Coronary artery (tissue), 2 donors: ENCODE data around the gene MRPL43.

Source experiments
- DNase-seq: peaks from one replicate; pipeline ENCODE4 v3.0.0-alpha.2; 2017; ENCODE audit warnings: low spot score
- H3K27ac ChIP-seq, 2 donors: fragments of 200-600 bp; sonication (generic); one replicate each; pipeline ENCODE4 v1.5.1; 2016 to 2019
- H3K4me3 ChIP-seq: fragments of 200-600 bp; sonication (generic); 2 replicates; pipeline ENCODE4 v1.5.1; 2016; ENCODE audit warnings: mild to moderate bottlenecking, moderate library complexity
- TF ChIP-seq, protein P1 (sequence below): fragments of 200-600 bp; sonication (generic); IDR thresholded peaks from one replicate; pipeline ENCODE4 v1.5.1; 2019; ENCODE audit warnings: antibody characterized with exemption

The MRPL43 gene

DNA sequence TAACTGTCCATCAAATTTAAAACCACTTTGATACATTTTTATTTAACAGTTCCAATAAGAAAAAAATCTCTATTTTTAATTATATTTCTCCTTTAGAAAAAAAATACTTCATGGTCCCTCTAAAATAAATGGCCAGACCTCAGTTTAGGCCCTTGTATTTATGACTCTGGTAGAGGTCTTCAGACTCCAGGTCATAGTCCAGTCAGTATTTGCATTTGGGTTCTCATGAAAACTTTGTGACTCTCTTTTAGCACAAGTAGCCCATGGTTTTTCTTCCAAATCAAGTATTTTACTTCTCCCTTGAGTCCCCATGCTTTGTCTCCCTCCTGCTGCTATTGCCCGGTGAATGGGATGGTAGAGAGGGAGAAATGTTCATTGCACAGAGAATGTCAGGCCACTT, 23.5 kb downstream of the MRPL43 start:
- Histone ChIP-seq H3K27ac (no peak overlapping the region), H3K4me3 (no peak overlapping the region)
- DNase-seq = no peak
- TF ChIP-seq, protein P1, sequence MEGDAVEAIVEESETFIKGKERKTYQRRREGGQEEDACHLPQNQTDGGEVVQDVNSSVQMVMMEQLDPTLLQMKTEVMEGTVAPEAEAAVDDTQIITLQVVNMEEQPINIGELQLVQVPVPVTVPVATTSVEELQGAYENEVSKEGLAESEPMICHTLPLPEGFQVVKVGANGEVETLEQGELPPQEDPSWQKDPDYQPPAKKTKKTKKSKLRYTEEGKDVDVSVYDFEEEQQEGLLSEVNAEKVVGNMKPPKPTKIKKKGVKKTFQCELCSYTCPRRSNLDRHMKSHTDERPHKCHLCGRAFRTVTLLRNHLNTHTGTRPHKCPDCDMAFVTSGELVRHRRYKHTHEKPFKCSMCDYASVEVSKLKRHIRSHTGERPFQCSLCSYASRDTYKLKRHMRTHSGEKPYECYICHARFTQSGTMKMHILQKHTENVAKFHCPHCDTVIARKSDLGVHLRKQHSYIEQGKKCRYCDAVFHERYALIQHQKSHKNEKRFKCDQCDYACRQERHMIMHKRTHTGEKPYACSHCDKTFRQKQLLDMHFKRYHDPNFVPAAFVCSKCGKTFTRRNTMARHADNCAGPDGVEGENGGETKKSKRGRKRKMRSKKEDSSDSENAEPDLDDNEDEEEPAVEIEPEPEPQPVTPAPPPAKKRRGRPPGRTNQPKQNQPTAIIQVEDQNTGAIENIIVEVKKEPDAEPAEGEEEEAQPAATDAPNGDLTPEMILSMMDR = no peak

GRCh38 chr10:100962351-100963080, 24.8 kb downstream of the MRPL43 start:
- Histone ChIP-seq H3K4me3 (no peak overlapping the region), H3K27ac (no peak overlapping the region)
- no peak for DNase-seq
- TF ChIP-seq, protein P1 = no peak

DNA sequence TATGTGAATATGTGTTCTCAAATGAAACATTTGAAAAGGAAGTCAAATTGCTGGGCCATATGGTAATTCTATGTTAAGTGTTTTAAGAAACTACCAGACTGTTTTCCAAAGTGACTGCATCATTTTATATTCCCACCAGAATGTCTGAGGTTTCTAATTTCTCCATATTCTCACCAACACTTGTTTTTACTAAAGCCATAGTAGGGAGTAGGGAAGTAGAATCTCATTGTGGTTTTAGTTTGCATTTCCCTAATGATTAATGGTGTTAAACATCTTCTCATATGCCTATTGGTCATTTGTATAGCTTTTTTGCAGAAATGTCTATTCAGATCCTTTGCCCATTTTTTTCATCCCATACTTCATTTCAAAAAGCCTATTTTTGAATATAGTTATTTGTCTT, 27.0 kb downstream of the MRPL43 start:
- H3K27ac ChIP-seq = no peak overlapping the region
- DNase-seq = no peak
- no peak overlapping the region for H3K4me3 ChIP-seq
- TF ChIP-seq, protein P1 = no peak

DNA sequence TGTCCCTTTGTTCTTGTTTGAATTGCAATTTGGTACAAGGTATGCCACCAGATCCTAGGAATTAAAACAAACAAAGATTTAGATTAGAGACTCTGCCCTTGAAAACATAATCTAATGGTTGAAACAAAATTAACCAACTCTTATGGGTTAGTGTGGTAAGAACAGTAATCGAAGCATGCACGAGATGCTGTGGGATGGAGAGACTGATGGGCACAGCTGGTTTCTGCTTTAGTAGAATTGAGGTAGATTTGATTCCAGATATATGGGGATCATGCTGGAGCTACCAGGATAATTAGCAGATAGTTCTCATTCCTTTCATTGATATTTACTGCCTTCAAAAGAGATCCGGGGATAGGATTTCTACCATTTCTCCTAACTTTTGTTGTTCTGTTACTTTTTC, 38.4 kb downstream of the MRPL43 start:
- H3K27ac ChIP-seq = no peak overlapping the region
- DNase-seq = no peak
- TF ChIP-seq, protein P1 = no peak
- H3K4me3 ChIP-seq = no peak overlapping the region

DNA sequence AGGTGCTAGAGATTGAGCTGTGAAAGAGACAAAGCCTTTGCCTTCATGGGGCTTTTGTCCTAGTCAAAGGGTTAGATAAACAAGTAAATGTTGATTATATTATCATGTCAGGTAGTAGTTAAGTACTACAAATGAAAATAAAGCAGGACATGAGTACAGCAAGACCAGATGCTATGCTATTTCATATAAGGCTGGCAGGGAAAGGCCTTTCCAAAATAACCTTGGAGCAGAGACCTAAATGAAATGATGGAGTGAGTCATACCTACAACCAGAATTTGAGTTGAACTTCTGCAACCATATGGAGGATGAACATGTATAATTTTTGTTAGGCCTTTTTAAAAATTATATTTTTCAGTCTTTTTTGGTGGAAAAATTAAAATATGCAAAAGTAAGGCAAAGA, 41.5 kb downstream of the MRPL43 start:
- TF ChIP-seq, protein P1 = no peak
- H3K27ac ChIP-seq = no peak overlapping the region
- H3K4me3 ChIP-seq = no peak overlapping the region
- no peak for DNase-seq

DNA sequence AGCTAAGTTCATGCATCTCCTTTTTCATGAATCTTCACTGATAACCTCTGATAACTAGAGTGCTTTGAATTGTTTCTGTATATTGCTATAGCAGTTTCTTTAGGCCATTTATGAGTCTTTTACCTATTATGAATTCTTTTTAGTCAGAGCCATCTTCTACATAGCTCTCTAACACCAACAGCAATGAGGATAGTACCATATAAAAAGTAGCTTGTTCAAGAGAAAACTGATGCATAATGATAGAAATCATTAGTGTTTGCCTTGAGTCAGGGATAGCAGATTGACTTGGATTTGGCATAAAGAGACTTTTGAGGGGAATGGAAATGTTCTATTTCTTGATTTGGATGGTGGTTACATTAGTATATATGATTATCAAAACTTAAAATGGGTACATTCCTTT, 43.8 kb downstream of the MRPL43 start:
- Histone ChIP-seq H3K27ac (no peak overlapping the region), H3K4me3 (no peak overlapping the region)
- no peak for DNase-seq
- TF ChIP-seq, protein P1 = no peak

- Histone ChIP-seq H3K4me3 (no peak overlapping the region), H3K27ac (no peak overlapping the region)
- DNase-seq = no peak
- TF ChIP-seq, protein P1 = no peak
These were observed 45.1 kb downstream of the MRPL43 start for GRCh38 chr10:100942229-100942628.
